IMR-90 (cell line): Measurements from ENCODE around the gene HAUS3. TPM values are rescaled to one million over a fixed set of nuclear protein-coding genes. Genes with fewer than 3 reads are reported as not detected.
"Not testable (repeated sequence)": the region's sequence is repeated elsewhere in the genome, so short reads cannot be mapped to it uniquely, and the experiment has no call there.

Experiments
- ATAC-seq: fragments of 200-7000 bp; cut with Tn5 transposase; 2 replicates; pipeline ENCODE4 v1.9.1; 2020; ENCODE audit warnings: low read depth, mild to moderate bottlenecking, moderate library complexity
- BruUV-seq: library from RNA; stranded (reverse); fragments of 400-500 nt; replicated peaks from 2 replicates; lab custom pipeline; 2021; lab: Mats Ljungman, UMichigan
- CTCF ChIA-PET: fragments of 300-600 bp; formaldehyde crosslinking; extraction: SDS; loops from one replicate; lab custom pipeline; 2021; ENCODE audit warnings: antibody characterized with exemption; lab: Yijun Ruan, JAX
- POLR2A ChIA-PET: fragments of 300-600 bp; sonication (Branson Sonifier 250); formaldehyde crosslinking; loops from one replicate; lab custom pipeline; 2022; ENCODE audit warnings: antibody characterized with exemption; ENCODE audit not compliant: unreplicated experiment; lab: Charles Lee
- DNase-seq: peaks from one replicate; pipeline ENCODE4 v3.0.0; 2013
- H2AFZ ChIP-seq: replicated peaks from 2 replicates; pipeline ENCODE3; 2013; ENCODE audit warnings: low read length, mild to moderate bottlenecking; ENCODE audit not compliant: poor library complexity
- H2AK5ac ChIP-seq: 2 replicates; pipeline ENCODE4 v1.6.1; 2013; ENCODE audit warnings: low read depth, low read length, inconsistent platforms
- H2AK9ac ChIP-seq: replicated peaks from 2 replicates; pipeline ENCODE3; 2013; ENCODE audit warnings: mild to moderate bottlenecking, low read depth, low read length, moderate library complexity; ENCODE audit not compliant: poor library complexity
- H2BK120ac ChIP-seq: 2 replicates; pipeline ENCODE4 v1.6.1; 2013; ENCODE audit warnings: low read depth, low read length, inconsistent platforms
- H2BK15ac ChIP-seq: 3 replicates; pipeline ENCODE4 v1.6.1; 2013; ENCODE audit warnings: low read depth, low read length, inconsistent platforms
- H2BK20ac ChIP-seq: 2 replicates; pipeline ENCODE4 v1.6.1; 2013; ENCODE audit warnings: low read depth, mild to moderate bottlenecking, inconsistent platforms, low read length, moderate library complexity
- H2BK5ac ChIP-seq: 2 replicates; pipeline ENCODE4 v1.6.1; 2013; ENCODE audit warnings: mild to moderate bottlenecking, low read depth, low read length, inconsistent platforms; ENCODE audit not compliant: poor library complexity, severe bottlenecking
- H3K14ac ChIP-seq: replicated peaks from 2 replicates; pipeline ENCODE4 v1.6.1; 2013; ENCODE audit warnings: low read depth, low read length, inconsistent platforms
- H3K18ac ChIP-seq: 2 replicates; pipeline ENCODE4 v1.6.1; 2013; ENCODE audit warnings: low read depth, low read length, control low read depth
- H3K23ac ChIP-seq: 2 replicates; pipeline ENCODE4 v1.6.1; 2013; ENCODE audit warnings: low read depth, low read length, inconsistent platforms
- H3K27ac ChIP-seq: 2 replicates; pipeline ENCODE4 v1.5.1; 2013; ENCODE audit warnings: mild to moderate bottlenecking, control low read depth, low read length; ENCODE audit not compliant: insufficient read depth
- H3K27me3 ChIP-seq: 2 replicates; pipeline ENCODE4 v1.6.1; 2013; ENCODE audit warnings: low read length; ENCODE audit not compliant: control insufficient read depth, insufficient read depth
- H3K36me3 ChIP-seq: 2 replicates; pipeline ENCODE4 v1.6.1; 2013; ENCODE audit warnings: low read length, mixed read lengths; ENCODE audit not compliant: control insufficient read depth, insufficient read depth
- H3K4ac ChIP-seq: 2 replicates; pipeline ENCODE4 v1.6.1; 2013; ENCODE audit warnings: low read depth, low read length, inconsistent platforms
- H3K4me1 ChIP-seq: 2 replicates; pipeline ENCODE4 v1.6.1; 2013; ENCODE audit warnings: low read length, mixed read lengths; ENCODE audit not compliant: control insufficient read depth, insufficient read depth
- H3K4me2 ChIP-seq: 2 replicates; pipeline ENCODE4 v1.6.1; 2013; ENCODE audit warnings: low read depth, mild to moderate bottlenecking, control low read depth, low read length, moderate library complexity
- H3K4me3 ChIP-seq: 2 replicates; pipeline ENCODE4 v1.5.1; 2013; ENCODE audit warnings: low read depth, mild to moderate bottlenecking, control low read depth, low read length, moderate library complexity; ENCODE audit not compliant: insufficient read depth
- H3K56ac ChIP-seq: 2 replicates; pipeline ENCODE4 v1.6.1; 2013; ENCODE audit warnings: low read length, inconsistent platforms; ENCODE audit not compliant: insufficient read depth; ENCODE audit errors: extremely low read depth
- H3K79me1 ChIP-seq, 2 experiments: 2 replicates each; pipeline ENCODE4 v1.6.1; 2013; ENCODE audit warnings: low read length in 2 of 2, inconsistent platforms in 1 of 2, low read depth in 1 of 2
- H3K9ac ChIP-seq: 2 replicates; pipeline ENCODE4 v1.6.1; 2013; ENCODE audit warnings: low read depth, low read length, control low read depth
- H3K9me1 ChIP-seq: 2 replicates; pipeline ENCODE4 v1.6.1; 2013; ENCODE audit warnings: low read length, inconsistent platforms; ENCODE audit not compliant: insufficient read depth
- H3K9me3 ChIP-seq: 2 replicates; pipeline ENCODE4 v1.6.1; 2013; ENCODE audit warnings: low read length; ENCODE audit not compliant: control insufficient read depth, insufficient read depth
- H4K20me1 ChIP-seq: 2 replicates; pipeline ENCODE4 v1.6.1; 2013; ENCODE audit warnings: low read length, inconsistent platforms; ENCODE audit not compliant: insufficient read depth
- H4K5ac ChIP-seq: 2 replicates; pipeline ENCODE4 v1.6.1; 2013; ENCODE audit warnings: mild to moderate bottlenecking, low read depth, low read length, control low read depth
- H4K8ac ChIP-seq, 2 experiments: 2 replicates each; pipeline ENCODE4 v1.6.1; 2013; ENCODE audit warnings: low read depth in 2 of 2, low read length in 2 of 2, control low read depth in 1 of 2, inconsistent platforms in 1 of 2
- H4K91ac ChIP-seq: 2 replicates; pipeline ENCODE4 v1.6.1; 2013; ENCODE audit warnings: low read depth, low read length, inconsistent platforms; ENCODE audit not compliant: insufficient read depth
- CHD1 ChIP-seq: IDR thresholded peaks from 2 replicates; pipeline ENCODE4 v1.6.1; 2012; ENCODE audit warnings: low read depth, low read length, improper control_type of control experiment
- ELK1 ChIP-seq: fragments of 150-350 bp; IDR thresholded peaks from 2 replicates; pipeline ENCODE4 v1.6.1; 2016; ENCODE audit warnings: low read depth, mild to moderate bottlenecking, low read length, moderate library complexity, borderline replicate concordance
- FOS ChIP-seq: fragments of 150-350 bp; IDR thresholded peaks from 2 replicates; pipeline ENCODE4 v1.6.1; 2016; ENCODE audit warnings: low read depth, low read length
- MAZ ChIP-seq: IDR thresholded peaks from 2 replicates; pipeline ENCODE4 v1.6.1; 2012; ENCODE audit warnings: low read depth, mild to moderate bottlenecking, low read length, improper control_type of control experiment, moderate library complexity, borderline replicate concordance
- POLR2A ChIP-seq: IDR thresholded peaks from 2 replicates; pipeline ENCODE4 v1.6.1; 2012; ENCODE audit warnings: mild to moderate bottlenecking, low read depth, low read length
- SMC3 ChIP-seq: fragments of 150-350 bp; IDR thresholded peaks from 2 replicates; pipeline ENCODE4 v1.6.1; 2016; ENCODE audit warnings: low read depth, mild to moderate bottlenecking, antibody characterized with exemption, low read length, moderate library complexity
- whole genome bisulfite sequencing, 2 experiments: methylation state at CpG; one replicate each; pipeline versions ENCODE4 v1.1.5 to v1.1.7; 2013; ENCODE audit warnings: missing lambda C conversion rate in 2 of 2; ENCODE audit not compliant: insufficient read length in 1 of 2; ENCODE audit errors: extremely low coverage in 2 of 2; 5-methylcytosine and 5-hydroxymethylcytosine counted together
- dilution Hi-C: fragments of 300-500 bp; cut with HindIII; formaldehyde crosslinking; loops from one replicate; pipeline ENCODE4 v1.14.3; 2018; ENCODE audit warnings: low sequenced_read_pairs; ENCODE audit not compliant: unreplicated experiment
- in situ Hi-C: fragments of 300-500 bp; cut with MboI; formaldehyde crosslinking; loops from 3 replicates; pipeline ENCODE4 v1.14.3; 2019; ENCODE audit warnings: low sequenced_read_pairs, inconsistent platforms, mixed read lengths
- intact Hi-C: fragments of 100-400 bp; cut with micrococcal nuclease; formaldehyde crosslinking; loops from 2 replicates; pipeline ENCODE4 v1.10.0; 2022
- polyA plus RNA-seq, 3 experiments: library from polyadenylated mRNA; depleted of rRNA; stranded (reverse); fragments of >200 nt; gene quantifications; 2 replicates each; pipeline ENCODE4 v1.2.3, GENCODE V29; 2012; ENCODE audit warnings: low replicate concordance in 1 of 3
- total RNA-seq: library from RNA; depleted of rRNA; stranded (reverse); fragments of >200 nt; gene quantifications from 2 replicates; pipeline ENCODE4 v1.2.3, GENCODE V29; 2012

The HAUS3 gene
- total and polyA plus RNA-seq, 2 of the 4 experiments (the other 2 are of a cell fraction), result 4.3 to 4.8 TPM

DNA sequence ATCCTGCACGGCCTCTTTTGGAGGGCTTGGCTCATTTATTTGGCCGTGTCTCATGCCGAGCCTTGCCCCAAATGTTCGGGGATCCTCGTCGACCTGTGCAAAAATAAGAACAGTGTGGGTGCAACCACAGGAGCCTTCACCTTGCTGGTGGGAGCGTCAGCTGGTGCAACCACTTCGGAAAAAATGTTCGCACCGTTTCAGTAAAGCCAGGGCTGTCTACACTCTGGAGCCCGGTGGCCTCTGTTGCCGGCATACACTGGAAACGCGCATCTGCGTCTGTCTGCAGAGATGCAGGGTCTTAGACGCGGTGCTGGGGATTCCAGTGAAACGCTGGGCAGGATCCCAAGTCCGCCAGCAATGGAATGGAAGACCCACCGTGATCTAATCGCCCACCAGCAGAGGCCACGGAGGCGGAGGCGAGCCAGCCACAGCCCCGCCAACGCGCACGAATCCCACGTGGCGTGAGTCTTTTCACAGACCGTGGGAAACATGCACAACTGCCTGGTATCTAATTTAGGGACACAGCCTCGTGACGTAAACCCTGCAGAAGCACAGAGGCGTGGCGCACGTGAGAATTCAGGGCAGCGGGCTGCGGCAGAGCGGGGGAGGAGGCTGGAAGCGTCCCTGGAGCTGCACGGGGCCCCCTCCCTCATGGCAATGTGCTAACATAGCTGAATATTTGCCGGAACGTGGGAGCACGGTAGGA lies 33.8 kb upstream of the HAUS3 start:
- DNase-seq (no peak), ATAC-seq (no peak)
- no peak overlapping the region for H3K23ac ChIP-seq
- H2BK5ac ChIP-seq, result no peak overlapping the region
- no peaks in the 10 kb centered on the region for H3K4me1 ChIP-seq
- no peak overlapping the region for H3K4ac ChIP-seq
- H3K36me3 ChIP-seq, result no peaks in the 10 kb centered on the region
- H4K20me1 ChIP-seq, result no peaks in the 10 kb centered on the region
- TF ChIP-seq FOS, result no peak
- TF ChIP-seq SMC3, result no peak
- TF ChIP-seq CHD1, result no peak
- no peak for TF ChIP-seq POLR2A
- no peak for TF ChIP-seq MAZ
- no peak for TF ChIP-seq ELK1
- intact Hi-C loops, result no loop called here
- no peaks in the 10 kb centered on the region for H3K9me3 ChIP-seq
- H4K91ac ChIP-seq, result no peak overlapping the region
- no peak overlapping the region for H2BK20ac ChIP-seq
- no peak overlapping the region for H2BK15ac ChIP-seq
- dilution Hi-C loops, result no loop called here
- no peak overlapping the region for H2AK5ac ChIP-seq
- 89% methylated on average over 32 of the region's 44 CpGs; no CpG with 5 or more reads in 1 of the 2 experiments for whole genome bisulfite sequencing, 2 experiments
- H3K27me3 ChIP-seq, result peaks cover 2% of the 10 kb centered on the region; the same call in 1 of the 2 replicates
- no peaks in the 10 kb centered on the region for H3K79me1 ChIP-seq
- H3K27ac ChIP-seq, result no peak overlapping the region
- in situ Hi-C loops, result no loop called here
- CTCF ChIA-PET, result no interaction called here
- H3K9me1 ChIP-seq, result no peaks in the 10 kb centered on the region
- no peak overlapping the region for H2AK9ac ChIP-seq
- H3K56ac ChIP-seq, result no peak overlapping the region
- no peak overlapping the region for H3K18ac ChIP-seq
- POLR2A ChIA-PET, result no interaction called here
- no peak overlapping the region for H2BK120ac ChIP-seq
- no peak overlapping the region for H3K9ac ChIP-seq
- no TSS peak for BruUV-seq
- no peak overlapping the region for H2AFZ ChIP-seq
- no peak overlapping the region for H4K5ac ChIP-seq
- no peak overlapping the region for H3K4me3 ChIP-seq
- H4K8ac ChIP-seq, result no peak overlapping the region
- H3K14ac ChIP-seq, result no peak overlapping the region
- no peak overlapping the region for H3K4me2 ChIP-seq

DNA sequence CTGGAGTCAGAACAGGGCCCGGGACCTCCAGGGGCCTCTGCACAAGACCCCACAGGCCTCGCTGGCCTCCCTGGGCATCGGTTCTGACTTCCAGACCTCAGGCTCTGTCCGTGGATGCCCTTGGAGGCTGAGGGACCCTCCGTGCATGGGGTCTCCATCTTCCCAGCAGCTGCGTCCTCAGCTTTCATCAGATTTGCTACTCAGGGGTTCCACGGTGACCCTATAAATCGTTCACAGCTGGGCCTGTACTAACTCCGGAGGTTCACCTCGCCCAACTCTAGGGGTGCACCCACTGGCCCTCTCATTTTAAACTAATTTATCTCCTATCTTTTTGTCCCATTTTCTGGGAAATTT lies 33.1 kb upstream of the HAUS3 start:
- H2BK15ac ChIP-seq, H3K4me1 ChIP-seq, in situ Hi-C loops, H3K23ac ChIP-seq, H2BK20ac ChIP-seq, H3K56ac ChIP-seq, H4K91ac ChIP-seq, H3K79me1 ChIP-seq, H3K36me3 ChIP-seq, H3K4me3 ChIP-seq, H4K8ac ChIP-seq, CTCF ChIA-PET, H3K27me3 ChIP-seq, H4K20me1 ChIP-seq, H2BK120ac ChIP-seq, H2AK5ac ChIP-seq, intact Hi-C loops, H3K4me2 ChIP-seq, H3K9ac ChIP-seq, H3K18ac ChIP-seq, H2AFZ ChIP-seq, DNase-seq, H3K14ac ChIP-seq, POLR2A ChIA-PET, dilution Hi-C loops, H3K4ac ChIP-seq, ATAC-seq, BruUV-seq, H3K9me3 ChIP-seq, H3K9me1 ChIP-seq, H3K27ac ChIP-seq, H4K5ac ChIP-seq, H2BK5ac ChIP-seq, H2AK9ac ChIP-seq: not testable (repeated sequence)
- WGBS, 2 experiments, result 87% methylated on average over 8 of the region's 10 CpGs; no CpG with 5 or more reads in 1 of the 2 experiments
